Superior temporal gyrus (tissue), 1 donor: ENCODE data around the gene KIF24.
A peak's percentile ranks its signal among the peaks of the same experiment; 100 is the strongest.
"Not testable (repeated sequence)": the region's sequence is repeated elsewhere in the genome, so short reads cannot be mapped to it uniquely, and the experiment has no call there.

ENCODE experiments used
- DNase-seq: peaks from one replicate; pipeline ENCODE4 v3.0.0-alpha.2; 2016; ENCODE audit errors: extremely low spot score

Gene KIF24

GRCh38 chr9:34363619-34364351 lies 34.7 kb upstream of the KIF24 start:
- no peak for DNase-seq

- DNase-seq, result no peak
These were observed 33.6 kb upstream of the KIF24 start for GRCh38 chr9:34362614-34363214.

DNA sequence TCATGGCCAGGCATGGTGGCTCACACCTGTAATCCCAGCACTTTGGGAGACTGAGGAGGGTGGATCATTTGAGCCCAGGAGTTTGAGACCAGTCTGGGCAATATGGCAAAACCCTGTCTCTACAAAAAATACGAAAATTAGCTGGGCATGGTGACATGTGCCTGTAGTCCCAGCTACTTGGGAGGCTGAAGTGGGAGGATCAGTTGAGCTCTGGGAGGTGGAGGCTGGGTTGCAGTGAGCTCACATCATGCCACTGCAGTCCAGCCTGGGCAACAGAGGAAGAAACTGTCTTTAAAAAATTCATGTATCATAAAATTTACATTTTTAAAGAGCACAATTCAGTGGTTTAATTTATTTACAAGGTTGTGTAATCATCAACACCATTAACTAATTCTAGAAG lies 23.9 kb upstream of the KIF24 start:
- not testable (repeated sequence) for DNase-seq

- DNase-seq, result not testable (repeated sequence)
These were observed 23.1 kb upstream of the KIF24 start for GRCh38 chr9:34352122-34352652.

GRCh38 chr9:34349324-34349723 lies 20.3 kb upstream of the KIF24 start:
- DNase-seq, result no peak

DNA sequence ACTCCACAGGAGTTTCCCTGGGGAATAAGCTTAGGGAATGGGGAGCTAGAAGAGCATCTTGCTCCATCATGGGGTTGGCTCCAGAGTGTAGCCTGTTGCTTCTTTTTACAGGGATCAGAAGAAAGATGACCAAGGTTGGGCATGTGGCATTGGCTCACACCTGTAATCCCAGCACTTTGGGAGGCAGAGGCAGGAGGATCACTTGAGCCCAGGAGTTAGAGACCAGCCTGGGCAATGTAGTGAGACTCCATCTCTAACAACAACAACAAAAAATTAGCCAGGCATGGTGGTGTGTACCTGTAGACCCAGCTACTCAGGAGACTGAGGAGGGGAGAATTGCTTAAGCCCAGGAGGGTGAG lies 18.7 kb upstream of the KIF24 start:
- DNase-seq, result no peak

GRCh38 chr9:34346873-34347799 lies 18.1 kb upstream of the KIF24 start:
- no peak for DNase-seq

DNA sequence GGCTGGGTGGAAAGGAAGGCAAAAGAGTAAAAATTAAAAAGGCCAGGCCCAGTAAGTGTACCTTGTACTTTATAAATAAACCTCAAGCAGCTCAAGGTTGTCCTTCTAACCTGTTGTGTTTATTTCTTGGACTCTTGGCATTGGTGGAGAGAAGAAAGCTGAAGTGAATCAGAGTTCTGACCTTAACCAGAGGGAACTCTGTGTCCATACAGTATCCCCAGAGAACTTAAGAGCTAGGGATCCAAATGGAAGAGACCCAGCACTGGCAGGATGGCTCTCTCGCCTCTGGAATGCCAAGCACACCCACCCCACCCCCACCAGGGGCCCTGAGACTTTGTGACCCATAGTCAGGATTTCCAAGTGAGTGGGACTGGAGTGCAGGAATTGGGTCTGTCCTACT lies 14.5 kb upstream of the KIF24 start:
- no peak for DNase-seq

DNA sequence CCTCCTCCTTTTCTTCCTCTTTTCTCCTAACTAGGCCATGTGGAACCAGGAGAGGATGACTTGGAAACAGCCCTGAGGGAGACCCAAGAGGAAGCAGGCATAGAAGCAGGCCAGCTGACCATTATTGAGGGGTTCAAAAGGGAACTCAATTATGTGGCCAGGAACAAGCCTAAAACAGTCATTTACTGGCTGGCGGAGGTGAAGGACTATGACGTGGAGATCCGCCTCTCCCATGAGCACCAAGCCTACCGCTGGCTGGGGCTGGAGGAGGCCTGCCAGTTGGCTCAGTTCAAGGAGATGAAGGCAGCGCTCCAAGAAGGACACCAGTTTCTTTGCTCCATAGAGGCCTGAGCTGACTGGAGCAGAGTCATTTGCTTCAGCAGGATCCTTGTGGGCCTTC lies 14.0 kb upstream of the KIF24 start:
- DNase-seq, result peak; percentile 56

DNA sequence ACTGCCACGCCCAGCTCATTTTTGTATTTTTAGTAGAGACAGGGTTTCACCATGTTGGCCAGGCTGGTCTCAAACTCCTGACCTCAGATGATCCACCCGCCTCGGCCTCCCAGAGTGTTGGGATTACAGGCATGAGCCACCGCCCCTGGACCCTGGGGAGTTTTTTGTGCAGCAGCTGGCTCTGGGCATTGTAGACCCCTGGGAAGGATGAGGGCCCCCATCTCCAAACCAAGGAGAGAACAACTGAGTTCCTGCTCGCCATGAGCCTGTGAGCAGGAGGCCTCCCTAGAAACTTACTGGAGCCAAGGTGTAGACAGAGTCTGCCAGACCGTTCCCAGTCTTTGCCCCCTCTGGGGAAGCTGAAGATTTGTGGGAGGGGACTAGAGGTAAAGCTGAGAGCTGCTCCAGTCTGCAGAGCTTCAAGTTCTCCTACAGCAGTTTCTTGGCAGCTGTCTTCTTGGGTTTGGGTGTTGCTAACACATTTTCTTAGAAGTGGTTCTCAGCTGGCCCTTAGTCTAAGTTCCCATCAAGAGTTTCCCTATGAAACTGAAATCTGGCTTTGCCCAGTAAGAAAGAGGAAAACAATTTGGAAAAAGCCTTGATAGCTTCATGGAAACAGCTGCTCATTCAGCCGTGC lies 12.7 kb upstream of the KIF24 start:
- DNase-seq, result no peak

DNA sequence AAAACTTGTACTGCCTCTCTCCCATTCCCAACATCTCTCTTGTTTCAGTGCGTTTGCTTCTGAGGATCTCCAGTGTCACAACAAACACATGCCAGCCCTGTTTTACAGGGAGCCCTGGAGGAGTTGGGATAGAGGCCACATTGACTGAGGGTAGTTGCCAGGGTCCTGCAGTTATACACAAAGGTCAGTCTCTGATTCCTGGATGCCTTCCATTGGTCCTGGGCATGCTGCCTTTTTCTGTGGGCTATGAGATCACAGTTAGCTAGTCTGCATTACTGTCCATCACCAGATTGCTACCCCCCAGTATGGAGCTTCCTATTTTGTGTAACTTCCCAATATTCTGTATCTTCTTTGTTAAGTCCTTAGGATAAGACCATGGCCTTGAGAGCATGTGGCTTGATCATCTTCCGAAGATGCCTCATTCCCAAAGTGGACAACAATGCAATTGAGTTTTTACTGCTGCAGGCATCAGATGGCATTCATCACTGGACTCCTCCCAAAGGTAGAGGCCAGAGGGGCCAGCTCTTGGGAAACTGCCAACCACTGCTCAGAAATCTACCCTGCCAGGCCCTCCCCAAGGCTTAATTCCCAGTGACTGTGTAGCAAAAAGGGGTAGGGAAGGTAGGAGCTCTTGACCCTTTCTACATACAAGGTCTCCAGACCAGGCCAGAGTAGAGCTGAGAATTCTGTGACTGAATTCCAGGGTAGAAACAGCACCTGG lies 9.8 kb upstream of the KIF24 start:
- DNase-seq, result peak; percentile 55

DNA sequence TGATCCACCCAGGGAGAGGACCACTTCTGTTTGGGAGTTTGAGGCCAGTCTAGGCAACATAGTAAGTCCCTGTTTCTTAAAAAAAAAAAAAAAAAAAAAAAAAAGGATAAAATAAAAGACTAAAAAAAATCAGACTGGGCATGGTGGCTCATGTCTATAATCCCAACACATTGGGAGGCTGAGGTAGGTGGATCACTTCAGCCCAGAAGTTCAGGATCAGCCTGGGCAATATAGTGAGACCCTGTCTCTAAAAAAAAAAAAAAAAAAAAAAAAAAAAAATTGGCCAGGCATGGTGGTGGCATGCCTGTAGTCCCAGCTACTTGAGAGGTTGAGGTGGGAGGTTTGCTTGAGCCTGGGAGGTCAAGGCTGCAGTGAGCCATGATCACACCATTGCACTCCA lies 9.0 kb upstream of the KIF24 start:
- DNase-seq, result not testable (repeated sequence)

GRCh38 chr9:34337403-34337802 lies 8.3 kb upstream of the KIF24 start:
- peak; percentile 46 for DNase-seq

DNA sequence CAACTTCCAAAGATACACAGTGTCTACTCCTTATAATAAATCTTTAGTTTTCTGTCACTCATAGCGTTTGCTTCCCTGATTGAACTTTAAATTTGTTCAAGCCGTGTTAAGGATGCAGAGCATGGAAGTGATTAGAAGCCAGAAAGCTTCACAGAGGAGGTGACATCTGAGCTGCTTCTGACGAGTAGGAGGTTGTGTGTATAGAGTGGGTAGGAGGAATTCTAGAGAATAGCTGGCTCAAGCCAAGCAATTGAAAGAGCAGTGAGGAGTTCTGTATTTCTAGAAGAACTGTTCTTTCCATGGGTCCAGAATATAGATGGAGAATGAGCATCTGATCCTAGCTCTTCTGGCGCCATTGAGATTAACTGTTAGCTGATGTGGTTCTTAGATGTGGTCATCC lies 6.3 kb upstream of the KIF24 start:
- peak; percentile 65 for DNase-seq

GRCh38 chr9:34334916-34335315 lies 5.8 kb upstream of the KIF24 start:
- no peak for DNase-seq

DNA sequence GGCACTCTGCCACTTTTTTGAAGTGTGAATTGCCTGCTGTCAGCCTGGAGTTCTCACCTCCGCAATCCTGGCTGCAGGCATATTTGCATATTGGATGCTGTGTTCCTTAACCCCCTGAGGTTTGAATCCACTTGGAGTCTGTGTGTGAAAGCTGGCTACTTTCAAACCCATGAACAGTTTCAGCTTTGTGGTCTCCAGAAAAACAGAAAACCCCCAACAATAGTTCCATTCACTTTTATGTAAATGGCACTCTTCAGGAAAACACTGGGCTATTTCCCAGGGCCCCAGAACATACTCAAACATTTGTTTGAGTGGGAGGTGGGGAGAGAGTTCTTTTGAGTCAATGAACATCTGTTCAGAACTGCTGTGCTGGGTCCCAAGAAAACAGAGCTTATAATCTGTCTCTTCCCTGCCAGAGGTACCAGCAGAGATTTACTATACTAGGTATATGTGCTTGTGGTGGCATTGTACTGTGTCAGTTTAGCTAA lies 5.3 kb upstream of the KIF24 start:
- DNase-seq, result peak; percentile 98

- no peak for DNase-seq
These were observed 4.8 kb upstream of the KIF24 start for GRCh38 chr9:34333836-34334235.

DNA sequence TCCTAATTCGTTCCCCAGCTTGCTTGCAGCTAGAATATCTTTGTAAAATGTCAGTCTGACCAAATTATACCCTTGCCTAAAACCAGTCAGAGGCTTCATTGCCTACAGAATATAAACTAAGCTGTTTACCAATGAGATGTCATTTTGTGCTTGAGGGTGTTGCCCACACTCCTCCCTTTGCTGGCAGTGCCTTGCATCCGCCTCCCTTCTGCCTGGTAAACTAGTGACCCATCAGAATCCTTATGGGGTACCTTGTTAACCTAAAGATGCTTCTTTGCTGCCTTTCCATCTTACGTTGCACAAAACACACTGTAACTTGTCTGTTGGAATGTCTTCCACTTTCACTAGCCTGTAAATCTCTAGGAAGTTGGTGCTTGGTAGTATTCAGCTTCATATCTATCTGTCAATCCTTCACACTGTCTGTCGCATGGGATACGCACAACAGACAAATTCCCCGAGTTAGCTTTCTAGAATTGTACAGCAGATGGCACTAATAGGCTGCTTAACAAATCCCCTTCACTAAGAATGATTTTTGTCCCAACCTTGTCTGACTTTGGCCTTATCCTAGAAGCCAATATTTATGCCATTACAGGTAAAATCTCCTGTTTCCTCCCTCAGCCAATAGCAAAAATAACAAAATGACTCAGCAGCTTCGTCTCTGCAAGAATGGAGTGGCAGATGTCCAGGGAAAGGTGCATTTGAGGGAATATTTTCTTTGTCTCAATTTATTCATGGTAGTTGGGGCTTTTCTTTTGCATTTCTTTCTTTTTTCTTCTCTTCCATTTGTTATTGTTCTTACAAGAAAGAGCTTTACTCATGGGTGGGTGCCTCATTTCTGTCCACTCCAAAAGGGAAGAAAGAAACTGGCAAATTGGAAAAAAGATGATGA lies 3.3 kb upstream of the KIF24 start:
- peak; percentile 96 for DNase-seq

GRCh38 chr9:34331196-34331595 lies 2.1 kb upstream of the KIF24 start:
- DNase-seq, result peak; percentile 23

- DNase-seq, result no peak
These were observed 525 bp downstream of the KIF24 start for GRCh38 chr9:34328500-34328986.
